Fibroblast of skin of right biceps (primary cell): ENCODE data around the gene FBXO31.
A peak's percentile ranks its signal among the peaks of the same experiment; 100 is the strongest.

ENCODE experiments used
- DNase-seq: peaks from one replicate; pipeline ENCODE4 v3.0.0-alpha.2; 2013

FBXO31 gene

GRCh38 chr16:87323727-87324410, 59.7 kb downstream of the FBXO31 start:
- DNase-seq, result no peak

GRCh38 chr16:87322833-87323726, 60.5 kb downstream of the FBXO31 start:
- no peak for DNase-seq

- no peak for DNase-seq
Measured at GRCh38 chr16:87322360-87322759, 61.2 kb downstream of the FBXO31 start.

- DNase-seq, result no peak
Measured at GRCh38 chr16:87321336-87322107, 62.1 kb downstream of the FBXO31 start.

- DNase-seq, result no peak
Measured at GRCh38 chr16:87320510-87321227, 62.9 kb downstream of the FBXO31 start.

- no peak for DNase-seq
Measured at GRCh38 chr16:87319997-87320491, 63.5 kb downstream of the FBXO31 start.

- DNase-seq, result no peak
Measured at GRCh38 chr16:87319011-87319410, 64.6 kb downstream of the FBXO31 start.

GRCh38 chr16:87317750-87318644, 65.6 kb downstream of the FBXO31 start:
- DNase-seq, result peak; percentile 63

- peak; percentile 96 for DNase-seq
Measured at GRCh38 chr16:87316923-87317749, 66.4 kb downstream of the FBXO31 start, which contains the start of gene C16orf95. TSS of gene C16orf95 (minus strand) at chr16:87317392. CDS start at chr16:87317242, 150 bp downstream.

GRCh38 chr16:87316450-87316922, 67.1 kb downstream of the FBXO31 start:
- DNase-seq, result no peak

GRCh38 chr16:87314990-87315420, 68.6 kb downstream of the FBXO31 start:
- DNase-seq, result no peak

GRCh38 chr16:87312008-87312407, 71.6 kb downstream of the FBXO31 start:
- DNase-seq, result no peak

- no peak for DNase-seq
Measured at GRCh38 chr16:87311387-87311786, 72.2 kb downstream of the FBXO31 start.

GRCh38 chr16:87310610-87311009, 73.0 kb downstream of the FBXO31 start:
- no peak for DNase-seq

GRCh38 chr16:87309620-87310525, 73.7 kb downstream of the FBXO31 start:
- DNase-seq, result no peak

- no peak for DNase-seq
Measured at GRCh38 chr16:87308826-87309225, 74.8 kb downstream of the FBXO31 start.

- DNase-seq, result no peak
Measured at GRCh38 chr16:87306516-87306915, 77.1 kb downstream of the FBXO31 start.

GRCh38 chr16:87305505-87306391, 77.8 kb downstream of the FBXO31 start:
- peak; percentile 83 for DNase-seq
